HepG2 (cell line): ENCODE measurements around the gene ALB. TPM values are rescaled to one million over a fixed set of nuclear protein-coding genes. Genes with fewer than 3 reads are reported as not detected.

ENCODE experiments used
- ATAC-seq: fragments of 200-7000 bp; cut with Tn5 transposase; 3 replicates; pipeline ENCODE4 v1.9.1; 2020; ENCODE audit warnings: mild to moderate bottlenecking, moderate library complexity
- BruUV-seq: library from RNA; stranded (reverse); fragments of 400-500 nt; replicated peaks from 2 replicates; lab custom pipeline; 2021; lab: Mats Ljungman, UMichigan
- CTCF ChIA-PET: fragments of 300-600 bp; formaldehyde crosslinking; extraction: SDS; loops from one replicate; lab custom pipeline; 2021; ENCODE audit warnings: low total read pairs, inconsistent platforms, low intra/inter-chr PET ratio; lab: Yijun Ruan, JAX
- POLR2A ChIA-PET: fragments of 350-600 bp; sonication (Branson Sonifier 250); formaldehyde crosslinking; loops from one replicate; lab custom pipeline; 2020; ENCODE audit warnings: antibody characterized with exemption, inconsistent platforms; lab: Yijun Ruan, JAX
- DNase-seq: peaks from one replicate; pipeline ENCODE4 v3.0.0-alpha.2; 2015; ENCODE audit warnings: low spot score
- FAIRE-seq: peaks from 3 replicates; lab custom pipeline; 2011; peaks lifted over from hg19 to GRCh38; lab: Jason Lieb, UNC
- H2AFZ ChIP-seq: one replicate; pipeline ENCODE4 v1.6.1; 2011; ENCODE audit warnings: low read length, inconsistent platforms
- H3K27ac ChIP-seq: fragments of 300-600 bp; 3 replicates; pipeline ENCODE4 v1.8.0; 2011; ENCODE audit warnings: mixed run types, mild to moderate bottlenecking, mixed read lengths, low read length, inconsistent platforms; ENCODE audit not compliant: insufficient read depth; ENCODE audit errors: extremely low read length
- H3K27me3 ChIP-seq, 2 experiments: fragments of 200-600 bp in 1 of 2; 2 replicates in 1 of 2; 3 replicates in 1 of 2; pipeline versions ENCODE4 v1.6.0 to v1.8.0; 2011; ENCODE audit warnings: low read length in 2 of 2, mild to moderate bottlenecking in 2 of 2, moderate library complexity in 2 of 2, inconsistent platforms in 1 of 2; ENCODE audit not compliant: insufficient read depth in 2 of 2, control insufficient read depth in 1 of 2
- H3K36me3 ChIP-seq, 2 experiments: fragments of 200-600 bp in 1 of 2; replicated peaks in 1 of 2; 2 replicates in 1 of 2; 3 replicates in 1 of 2; pipeline versions ENCODE4 v1.5.1 to v1.8.0; 2011; ENCODE audit warnings: low read length in 2 of 2, inconsistent platforms in 1 of 2; ENCODE audit not compliant: insufficient read depth in 2 of 2, control insufficient read depth in 1 of 2
- H3K4me1 ChIP-seq: 2 replicates; pipeline ENCODE4 v1.5.1; 2012; ENCODE audit warnings: low read length, inconsistent platforms; ENCODE audit not compliant: insufficient read depth
- H3K4me2 ChIP-seq: 2 replicates; pipeline ENCODE4 v1.6.0; 2011; ENCODE audit warnings: low read depth, low read length, inconsistent platforms
- H3K4me3 ChIP-seq, 3 experiments: fragments of 200-600 bp in 1 of 3; sonication (generic), shearing (Covaris generic) in 1 of 3; replicated peaks in 1 of 3; 2 replicates each; pipeline ENCODE4 v1.5.1; 2011 to 2016; ENCODE audit warnings: low read length in 3 of 3, inconsistent platforms in 2 of 3, low read depth in 2 of 3, mild to moderate bottlenecking in 2 of 3, control low read depth in 1 of 3, mixed read lengths in 1 of 3; ENCODE audit not compliant: insufficient read depth in 1 of 3
- H3K79me2 ChIP-seq: one replicate; pipeline ENCODE4 v1.6.1; 2011; ENCODE audit warnings: low read length, inconsistent platforms; ENCODE audit not compliant: insufficient read depth
- H3K9ac ChIP-seq: 2 replicates; pipeline ENCODE4 v1.6.0; 2011; ENCODE audit warnings: mild to moderate bottlenecking, low read depth, low read length, inconsistent platforms; ENCODE audit not compliant: insufficient read depth
- H3K9me3 ChIP-seq: 2 replicates; pipeline ENCODE4 v1.5.1; 2012; ENCODE audit warnings: mild to moderate bottlenecking, low read length
- H4K20me1 ChIP-seq: 2 replicates; pipeline ENCODE4 v1.6.0; 2011; ENCODE audit warnings: inconsistent platforms, mild to moderate bottlenecking, low read length, moderate library complexity; ENCODE audit not compliant: insufficient read depth
- AFF4 ChIP-seq: sonication (generic); formaldehyde crosslinking; IDR thresholded peaks from 2 replicates; pipeline ENCODE4 v1.4.0; 2020; ENCODE audit warnings: missing genetic modification reagents
- AGO2 ChIP-seq: fragments of 200-400 bp; formaldehyde crosslinking; optimal IDR thresholded peaks from 2 replicates; pipeline ENCODE3; 2017; ENCODE audit warnings: mild to moderate bottlenecking, low read depth, low read length, moderate library complexity
- CBX2 ChIP-seq, 2 experiments: fragments of 200-600 bp in 1 of 2; sonication (generic); formaldehyde crosslinking in 1 of 2; IDR thresholded peaks; 2 replicates each; pipeline versions ENCODE4 v1.7.0 to v1.8.1; 2018 to 2022; ENCODE audit warnings: low read depth in 2 of 2, low read length in 1 of 2, mild to moderate bottlenecking in 1 of 2, missing genetic modification reagents in 1 of 2
- KDM2A ChIP-seq: sonication (generic); formaldehyde crosslinking; IDR thresholded peaks from 2 replicates; pipeline ENCODE4 v1.4.0; 2020; ENCODE audit warnings: low read depth, missing genetic modification reagents, borderline replicate concordance
- MED1 ChIP-seq: sonication (generic); formaldehyde crosslinking; IDR thresholded peaks from 2 replicates; pipeline ENCODE4 v1.4.0; 2020; ENCODE audit warnings: missing genetic modification reagents
- NFE2 ChIP-seq: sonication (generic); formaldehyde crosslinking; IDR thresholded peaks from 2 replicates; pipeline ENCODE4 v1.4.0; 2020; ENCODE audit warnings: missing genetic modification reagents
- NFKB2 ChIP-seq: sonication (generic); formaldehyde crosslinking; IDR thresholded peaks from 2 replicates; pipeline ENCODE4 v1.4.0; 2020; ENCODE audit warnings: missing genetic modification reagents, borderline replicate concordance
- NR2F1 ChIP-seq, 2 experiments: fragments of 450-650 bp in 1 of 2; formaldehyde crosslinking in 1 of 2; IDR thresholded peaks; 2 replicates each; pipeline versions ENCODE4 v1.5.0 to v1.6.1; 2016 to 2020; ENCODE audit warnings: mild to moderate bottlenecking in 1 of 2, missing compliant biosample characterization in 1 of 2, missing genetic modification reagents in 1 of 2, moderate library complexity in 1 of 2
- POGK ChIP-seq: sonication (generic); formaldehyde crosslinking; conservative IDR thresholded peaks from 2 replicates; pipeline ENCODE4 v1.8.0; 2022; ENCODE audit warnings: mild to moderate bottlenecking, moderate library complexity, missing genetic modification reagents
- RBM22 ChIP-seq: fragments of 200-400 bp; formaldehyde crosslinking; optimal IDR thresholded peaks from 2 replicates; pipeline ENCODE3; 2017; ENCODE audit warnings: mild to moderate bottlenecking, low read length, moderate library complexity
- RELA ChIP-seq: sonication (generic); formaldehyde crosslinking; IDR thresholded peaks from 2 replicates; pipeline ENCODE4 v1.4.0; 2020; ENCODE audit warnings: missing genetic modification reagents
- SCMH1 ChIP-seq: sonication (generic); formaldehyde crosslinking; IDR thresholded peaks from 2 replicates; pipeline ENCODE4 v1.9.0; 2021; ENCODE audit warnings: missing genetic modification reagents, mild to moderate bottlenecking, borderline replicate concordance
- SRY ChIP-seq: sonication (generic); formaldehyde crosslinking; IDR thresholded peaks from 2 replicates; pipeline ENCODE4 v1.8.0; 2022; ENCODE audit warnings: mild to moderate bottlenecking, missing genetic modification reagents
- ZGPAT ChIP-seq: IDR thresholded peaks from 2 replicates; pipeline ENCODE4 v1.6.1; 2016; ENCODE audit warnings: mild to moderate bottlenecking
- ZNF552 ChIP-seq: sonication (generic); formaldehyde crosslinking; IDR thresholded peaks from 2 replicates; pipeline ENCODE4 v1.9.0; 2022; ENCODE audit warnings: missing genetic modification reagents, mild to moderate bottlenecking, borderline replicate concordance
- ZNF619 ChIP-seq: sonication (generic); formaldehyde crosslinking; IDR thresholded peaks from 2 replicates; pipeline ENCODE4 v1.4.0; 2020; ENCODE audit warnings: mild to moderate bottlenecking, missing genetic modification reagents
- in situ Hi-C: cut with HindIII; loops from 2 replicates; pipeline ENCODE4 v1.10.0; 2017; ENCODE audit warnings: low pct_unique_long_range_greater_than_20kb; ENCODE audit not compliant: extremely low pct_ligation_motif_present
- intact Hi-C: fragments of 100-400 bp; cut with micrococcal nuclease; formaldehyde crosslinking; loops from one replicate; pipeline ENCODE4 v1.10.0; 2022; ENCODE audit not compliant: unreplicated experiment
- polyA plus RNA-seq, 8 experiments: library from polyadenylated mRNA; depleted of rRNA in 3 of 8; stranded (reverse) in 7 of 8; unstranded in 1 of 8; fragments of >200 nt; fragmentation: Illumina TruSeq in 4 of 8; extraction: Trizol in 4 of 8; gene quantifications; 2 replicates each; pipeline versions ENCODE4 v1.2.1 to v1.2.3, GENCODE V29; 2011 to 2016; ENCODE audit warnings: low read depth in 4 of 8, missing spikeins in 1 of 8, mixed read lengths in 1 of 8; ENCODE audit not compliant: insufficient read depth in 1 of 8
- total RNA-seq, 5 experiments: library from RNA; depleted of rRNA; stranded (reverse); fragments of >200 nt; fragmentation: Illumina TruSeq; extraction: Trizol; gene quantifications; 2 replicates each; pipeline ENCODE4 v1.2.3, GENCODE V29; 2016; ENCODE audit warnings: low read depth in 1 of 5

Gene ALB
- total and polyA plus RNA-seq, 2 of the 13 experiments (the other 11 are each of a cell fraction or from before 2014, with no cell fraction given): 22,259 to 22,625 TPM

- peak; percentile 93 for TF ChIP-seq AFF4
These were observed 49.0 kb downstream of the ALB start (continued) for GRCh38 chr4:73452953-73453700.

GRCh38 chr4:73453701-73454005 lies 49.6 kb downstream of the ALB start:
- in situ Hi-C loops: loop anchor here (25.0 kb wide), 1 partner anchor 109 kb away; no protein-coding TSS in a partner anchor
- Histone ChIP-seq H4K20me1 (peaks cover 24% of the 10 kb centered on the region), H3K9ac (no peak overlapping the region), H3K36me3 (peaks cover 5 to 44% of the 10 kb centered on the region in 2 experiments), H3K4me3 (no peak overlapping the region), H3K79me2 (no peaks in the 10 kb centered on the region), H2AFZ (no peak overlapping the region), H3K27me3 (no peaks in the 10 kb centered on the region), H3K4me2 (no peak overlapping the region), H3K9me3 (no peaks in the 10 kb centered on the region), H3K27ac (peak overlapping the region; percentile 37), H3K4me1 (peaks cover 39% of the 10 kb centered on the region)
- ChIA-PET POLR2A (no interaction called here), CTCF (no interaction called here)
- ATAC-seq (no peak), FAIRE-seq (no peak), DNase-seq (no peak)
- no TSS peak for BruUV-seq
- intact Hi-C loops: no loop called here
- no peak for TF ChIP-seq NR2F1 (CRISPR knock-in tag; IDR thresholded peaks at IDR 0.05)
- no peak for TF ChIP-seq KDM2A
- TF ChIP-seq CBX2 (IDR thresholded peaks at IDR 0.05; ENCODE audit: low read depth, low read length): no peak
- no peak for TF ChIP-seq CBX2 (CRISPR knock-in tag; IDR thresholded peaks at IDR 0.05; ENCODE audit: low read depth)
- no peak for TF ChIP-seq POGK (CRISPR knock-in tag)
- no peak for TF ChIP-seq AGO2
- TF ChIP-seq SCMH1: no peak
- TF ChIP-seq ZGPAT (CRISPR knock-in tag): no peak
- TF ChIP-seq NFE2 (CRISPR knock-in tag): no peak
- no peak for TF ChIP-seq NFKB2 (CRISPR knock-in tag)
- no peak for TF ChIP-seq RELA (CRISPR knock-in tag)
- no peak for TF ChIP-seq RBM22
- TF ChIP-seq SRY (CRISPR knock-in tag): no peak
- no peak for TF ChIP-seq ZNF552 (CRISPR knock-in tag)
- TF ChIP-seq MED1 (CRISPR knock-in tag): no peak
- TF ChIP-seq ZNF619 (CRISPR knock-in tag): no peak
